ENCODE data around the gene CDK6. TPM values are rescaled to one million over a fixed set of nuclear protein-coding genes. Genes with fewer than 3 reads are reported as not detected.

The CDK6 gene
- total and polyA plus RNA-seq, 9 of the 15 experiments (the other 6 are each of a cell fraction or from before 2014, with no cell fraction given), result 7.6 to 109 (median 44.4) TPM

GRCh38 chr7:92837000-92837749 is 802 bp upstream of the CDK6 start (continued):
- TF ChIP-seq THAP7 (CRISPR knock-in tag; IDR thresholded peaks at IDR 0.05), result no peak
- peak; percentile 25; the same call in 1 of the 2 replicates for TF ChIP-seq GTF2E2 (tag; IDR thresholded peaks at IDR 0.05)
- TF ChIP-seq BMI1 (IDR thresholded peaks at IDR 0.05; ENCODE audit: low read length), result no peak
- TF ChIP-seq CREB3L1 (IDR thresholded peaks at IDR 0.05; ENCODE audit: borderline replicate concordance, low read depth), result 0 out of 2 replicates have a peak, but pooled peaks have one; percentile 19
- TF ChIP-seq ZBTB11 (CRISPR knock-in tag; IDR thresholded peaks at IDR 0.05), result peak in 1 of 3 experiments; percentile 54; a peak in 1 of 6 replicates
- no peak for TF ChIP-seq BRCA1 (IDR thresholded peaks at IDR 0.05)
- TF ChIP-seq BRCA1 (CRISPR knock-in tag; IDR thresholded peaks at IDR 0.05), result no peak
- no peak for TF ChIP-seq ILF3 (IDR thresholded peaks at IDR 0.05; ENCODE audit: borderline replicate concordance)
- peak; percentile 47; the same call in 1 of the 2 replicates for TF ChIP-seq ZBTB40 (IDR thresholded peaks at IDR 0.05)
- TF ChIP-seq ZBTB40 (CRISPR knock-in tag; IDR thresholded peaks at IDR 0.05), result no peak
- peak; percentile 38; the same call in 1 of the 2 replicates for TF ChIP-seq NFRKB (IDR thresholded peaks at IDR 0.05; ENCODE audit: low read depth)
- 0 out of 2 replicates have a peak, but pooled peaks have one; percentile 7 for TF ChIP-seq NCOR1 (IDR thresholded peaks at IDR 0.05)

Measured in K562 (cell line).